ENCODE measurements around the gene MTERF2. TPM values are rescaled to one million over a fixed set of nuclear protein-coding genes. Genes with fewer than 3 reads are reported as not detected.
A peak's percentile ranks its signal among the peaks of the same experiment; 100 is the strongest.

Gene MTERF2
- polyA plus RNA-seq, 2 donors: 5.8 to 15.0 TPM

DNA sequence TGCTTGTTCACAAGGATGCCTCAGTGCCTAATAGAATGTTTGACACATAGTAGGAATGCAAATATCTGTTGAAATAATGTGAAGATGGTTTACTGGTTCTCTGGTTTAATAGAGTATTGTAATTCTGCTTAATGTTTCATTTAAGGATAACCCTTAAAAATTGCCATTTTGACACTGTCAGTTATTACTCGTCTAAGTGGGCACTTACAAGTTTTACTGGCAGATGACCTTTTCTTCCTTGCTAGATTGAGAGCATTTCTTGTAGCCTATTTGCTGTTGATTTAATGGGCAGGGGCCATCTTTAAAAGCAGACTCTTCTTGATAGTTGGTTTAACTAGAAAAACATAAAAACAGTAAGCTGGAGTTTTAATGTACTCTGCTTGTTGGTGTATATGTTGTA is 29.4 kb downstream of the MTERF2 start:
- WGBS, 2 donors: 11 to 15% methylated on average over 1 of the region's 1 CpG
- no peak overlapping the region for H3K27ac ChIP-seq (ENCODE audit: low read depth in 2 of 2, low read length in 1 of 2)
- H3K9me3 ChIP-seq (ENCODE audit: control insufficient read depth in 2 of 2, insufficient read depth in 1 of 2, low read depth in 1 of 2, low read length in 1 of 2): no peaks in the 10 kb centered on the region
- H3K27me3 ChIP-seq (ENCODE audit: control insufficient read depth in 1 of 2, insufficient read depth in 2 of 2, low read length in 2 of 2): peaks cover 0 to 2% of the 10 kb centered on the region in 2 donors
- H3K4me1 ChIP-seq (ENCODE audit: control insufficient read depth in 2 of 2, insufficient read depth in 2 of 2, low read length in 1 of 2): peaks cover 0 to 4% of the 10 kb centered on the region in 2 donors
- H3K4me3 ChIP-seq (ENCODE audit: low read depth in 1 of 2, low read length in 2 of 2): peak overlapping the region in 1 of 2 donors; percentile 79
- no peaks in the 10 kb centered on the region for H3K36me3 ChIP-seq (ENCODE audit: control insufficient read depth in 2 of 2, insufficient read depth in 2 of 2, low read length in 1 of 2)

- no peaks in the 10 kb centered on the region for H3K9me3 ChIP-seq (ENCODE audit: control insufficient read depth in 2 of 2, insufficient read depth in 1 of 2, low read depth in 1 of 2, low read length in 1 of 2)
- 0 to 1% methylated on average over 22 to 34 of the region's 34 CpGs for WGBS, 2 donors
- H3K4me3 ChIP-seq (ENCODE audit: low read depth in 1 of 2, low read length in 2 of 2): peak overlapping the region; percentile 79 to 91
- peaks cover 0 to 3% of the 10 kb centered on the region in 2 donors for H3K27me3 ChIP-seq (ENCODE audit: control insufficient read depth in 1 of 2, insufficient read depth in 2 of 2, low read length in 2 of 2)
- H3K36me3 ChIP-seq (ENCODE audit: control insufficient read depth in 2 of 2, insufficient read depth in 2 of 2, low read length in 1 of 2): no peaks in the 10 kb centered on the region
- H3K4me1 ChIP-seq (ENCODE audit: control insufficient read depth in 2 of 2, insufficient read depth in 2 of 2, low read length in 1 of 2): peaks cover 0 to 4% of the 10 kb centered on the region in 2 donors
- peak overlapping the region; percentile 90 to 93 for H3K27ac ChIP-seq (ENCODE audit: low read depth in 2 of 2, low read length in 1 of 2)
These were observed 30.8 kb downstream of the MTERF2 start for GRCh38 chr12:106956048-106956578.

DNA sequence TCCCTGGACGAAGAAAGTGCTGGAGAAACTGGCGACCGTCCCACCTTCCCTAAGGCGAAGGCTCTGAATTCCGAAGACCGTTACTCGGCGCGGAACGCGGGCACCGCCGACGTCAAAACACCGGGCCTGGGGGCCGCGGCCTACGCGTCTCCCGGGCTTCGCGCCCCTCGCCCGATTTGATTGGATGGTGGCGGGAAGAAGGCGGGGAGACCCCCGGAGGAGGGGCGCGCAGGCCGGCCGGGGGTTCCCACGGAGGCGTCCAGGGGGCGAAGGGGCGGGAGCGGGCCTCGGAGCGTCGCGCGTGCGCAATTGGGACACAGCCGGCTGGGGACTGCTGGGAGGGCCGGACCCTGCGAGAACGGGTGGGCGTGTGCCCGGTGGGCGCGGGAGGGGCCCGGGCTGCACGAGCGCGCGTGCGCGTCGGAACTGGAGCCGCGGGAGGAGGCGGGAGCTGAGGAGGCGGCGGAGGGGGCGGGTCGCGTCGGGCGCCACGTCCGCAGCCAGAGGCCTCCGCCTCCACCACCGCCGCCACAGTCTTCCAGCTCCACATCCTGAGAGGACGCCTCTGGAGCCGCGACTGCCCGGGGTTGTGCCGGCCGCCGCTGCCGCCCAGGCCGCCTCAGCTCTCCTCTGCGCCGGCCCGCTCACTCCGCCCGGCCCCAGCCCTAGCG is 31.4 kb downstream of the MTERF2 start, which contains the start of gene TMEM263:
Gene TMEM263, plus strand, starts transcription at position 531 of the 671 bp plus-strand sequence. CDS start 11,210 bp downstream, outside the sequence.
- WGBS, 2 donors: 0 to 1% methylated on average over 40 to 88 of the region's 88 CpGs
- peak within 1 kb of the TSS; percentile 79 to 91 for H3K4me3 ChIP-seq (ENCODE audit: low read depth in 1 of 2, low read length in 2 of 2)
- no peaks in the 10 kb centered on the region for H3K36me3 ChIP-seq (ENCODE audit: control insufficient read depth in 2 of 2, insufficient read depth in 2 of 2, low read length in 1 of 2)
- no peaks in the 10 kb centered on the region for H3K9me3 ChIP-seq (ENCODE audit: control insufficient read depth in 2 of 2, insufficient read depth in 1 of 2, low read depth in 1 of 2, low read length in 1 of 2)
- H3K4me1 ChIP-seq (ENCODE audit: control insufficient read depth in 2 of 2, insufficient read depth in 2 of 2, low read length in 1 of 2): peaks cover 0 to 4% of the 10 kb centered on the region in 2 donors
- peaks cover 0 to 3% of the 10 kb centered on the region in 2 donors for H3K27me3 ChIP-seq (ENCODE audit: control insufficient read depth in 1 of 2, insufficient read depth in 2 of 2, low read length in 2 of 2)
- H3K27ac ChIP-seq (ENCODE audit: low read depth in 2 of 2, low read length in 1 of 2): peak within 1 kb of the TSS; percentile 90 to 93

- Histone ChIP-seq H3K27ac (ENCODE audit: low read depth in 2 of 2, low read length in 1 of 2) (peak overlapping the region; percentile 90 to 93), H3K9me3 (ENCODE audit: control insufficient read depth in 2 of 2, insufficient read depth in 1 of 2, low read depth in 1 of 2, low read length in 1 of 2) (no peaks in the 10 kb centered on the region), H3K36me3 (ENCODE audit: control insufficient read depth in 2 of 2, insufficient read depth in 2 of 2, low read length in 1 of 2) (no peaks in the 10 kb centered on the region), H3K4me3 (ENCODE audit: low read depth in 1 of 2, low read length in 2 of 2) (peak overlapping the region; percentile 79 to 91), H3K4me1 (ENCODE audit: control insufficient read depth in 2 of 2, insufficient read depth in 2 of 2, low read length in 1 of 2) (peaks cover 0 to 4% of the 10 kb centered on the region in 2 donors), H3K27me3 (ENCODE audit: control insufficient read depth in 1 of 2, insufficient read depth in 2 of 2, low read length in 2 of 2) (peaks cover 0 to 3% of the 10 kb centered on the region in 2 donors)
- 30 to 39% methylated on average over 36 of the region's 36 CpGs for WGBS, 2 donors
These were observed 32.2 kb downstream of the MTERF2 start for GRCh38 chr12:106954462-106955376.

GRCh38 chr12:106953352-106954250 is 33.3 kb downstream of the MTERF2 start:
- Histone ChIP-seq H3K4me1 (ENCODE audit: control insufficient read depth in 2 of 2, insufficient read depth in 2 of 2, low read length in 1 of 2) (peaks cover 0 to 3% of the 10 kb centered on the region in 2 donors), H3K4me3 (ENCODE audit: low read depth in 1 of 2, low read length in 2 of 2) (no peak overlapping the region), H3K27me3 (ENCODE audit: control insufficient read depth in 1 of 2, insufficient read depth in 2 of 2, low read length in 2 of 2) (peaks cover 0 to 3% of the 10 kb centered on the region in 2 donors), H3K9me3 (ENCODE audit: control insufficient read depth in 2 of 2, insufficient read depth in 1 of 2, low read depth in 1 of 2, low read length in 1 of 2) (no peaks in the 10 kb centered on the region), H3K27ac (ENCODE audit: low read depth in 2 of 2, low read length in 1 of 2) (no peak overlapping the region), H3K36me3 (ENCODE audit: control insufficient read depth in 2 of 2, insufficient read depth in 2 of 2, low read length in 1 of 2) (no peaks in the 10 kb centered on the region)
- 61 to 68% methylated on average over 12 of the region's 12 CpGs for WGBS, 2 donors

DNA sequence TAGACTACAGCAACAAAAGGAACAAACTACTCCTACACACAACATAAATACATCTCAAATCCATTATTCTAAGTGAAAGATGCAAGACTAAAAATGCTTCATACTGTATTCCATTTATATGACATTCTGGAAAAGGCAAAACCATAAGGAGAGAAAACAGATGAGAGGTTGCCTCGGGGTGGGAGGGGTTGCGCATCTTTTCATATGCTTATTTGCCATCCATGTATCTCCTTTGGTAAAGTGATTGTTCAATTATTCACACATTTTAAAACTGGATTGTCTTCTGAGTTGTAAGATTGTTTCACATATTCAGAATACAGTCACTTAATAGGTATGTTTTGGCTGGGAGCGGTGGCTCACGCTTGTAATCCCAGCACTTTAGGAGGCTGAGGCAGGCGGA is 36.4 kb downstream of the MTERF2 start:
- Histone ChIP-seq H3K4me1 (ENCODE audit: control insufficient read depth in 2 of 2, insufficient read depth in 2 of 2, low read length in 1 of 2) (peaks cover 0 to 3% of the 10 kb centered on the region in 2 donors), H3K36me3 (ENCODE audit: control insufficient read depth in 2 of 2, insufficient read depth in 2 of 2, low read length in 1 of 2) (no peaks in the 10 kb centered on the region), H3K27ac (ENCODE audit: low read depth in 2 of 2, low read length in 1 of 2) (no peak overlapping the region), H3K4me3 (ENCODE audit: low read depth in 1 of 2, low read length in 2 of 2) (no peak overlapping the region), H3K9me3 (ENCODE audit: control insufficient read depth in 2 of 2, insufficient read depth in 1 of 2, low read depth in 1 of 2, low read length in 1 of 2) (no peaks in the 10 kb centered on the region), H3K27me3 (ENCODE audit: control insufficient read depth in 1 of 2, insufficient read depth in 2 of 2, low read length in 2 of 2) (peaks cover 0 to 3% of the 10 kb centered on the region in 2 donors)
- 95 to 97% methylated on average over 5 of the region's 5 CpGs for WGBS, 2 donors

- H3K9me3 ChIP-seq (ENCODE audit: control insufficient read depth in 2 of 2, insufficient read depth in 1 of 2, low read depth in 1 of 2, low read length in 1 of 2): no peaks in the 10 kb centered on the region
- no peaks in the 10 kb centered on the region for H3K36me3 ChIP-seq (ENCODE audit: control insufficient read depth in 2 of 2, insufficient read depth in 2 of 2, low read length in 1 of 2)
- no peak overlapping the region for H3K4me3 ChIP-seq (ENCODE audit: low read depth in 1 of 2, low read length in 2 of 2)
- no peak overlapping the region for H3K27ac ChIP-seq (ENCODE audit: low read depth in 2 of 2, low read length in 1 of 2)
- H3K27me3 ChIP-seq (ENCODE audit: control insufficient read depth in 1 of 2, insufficient read depth in 2 of 2, low read length in 2 of 2): no peaks in the 10 kb centered on the region
- no peaks in the 10 kb centered on the region for H3K4me1 ChIP-seq (ENCODE audit: control insufficient read depth in 2 of 2, insufficient read depth in 2 of 2, low read length in 1 of 2)
These were observed 39.5 kb downstream of the MTERF2 start for GRCh38 chr12:106947461-106947860.

DNA sequence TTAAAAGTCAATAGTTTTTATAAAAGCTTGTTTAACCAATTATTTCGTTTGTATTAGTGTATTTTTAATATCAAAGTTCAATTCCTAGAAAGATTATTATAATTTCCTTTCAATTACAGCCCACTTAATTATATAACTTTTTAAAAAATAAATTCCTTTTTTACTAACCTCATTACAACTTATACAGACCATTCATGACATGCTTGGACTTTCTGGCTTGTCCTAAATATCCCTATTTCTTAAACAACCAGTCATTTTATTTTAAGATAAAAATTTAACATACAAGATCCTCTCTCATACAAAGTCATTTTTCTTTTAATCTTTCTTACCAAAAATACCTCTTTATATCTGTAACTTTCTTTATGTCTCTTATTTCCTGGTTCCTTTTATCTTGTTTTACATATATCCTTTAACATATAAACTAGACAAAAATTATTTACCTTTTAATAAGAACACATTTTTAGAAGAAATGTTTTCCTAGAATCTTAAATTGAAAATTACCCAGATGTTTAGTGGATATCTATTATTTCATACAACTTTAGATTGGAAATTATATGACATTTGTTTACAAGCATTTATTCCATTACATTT is 41.6 kb downstream of the MTERF2 start:
- Histone ChIP-seq H3K36me3 (ENCODE audit: control insufficient read depth in 2 of 2, insufficient read depth in 2 of 2, low read length in 1 of 2) (no peaks in the 10 kb centered on the region), H3K27me3 (ENCODE audit: control insufficient read depth in 1 of 2, insufficient read depth in 2 of 2, low read length in 2 of 2) (no peaks in the 10 kb centered on the region), H3K4me1 (ENCODE audit: control insufficient read depth in 2 of 2, insufficient read depth in 2 of 2, low read length in 1 of 2) (no peaks in the 10 kb centered on the region), H3K9me3 (ENCODE audit: control insufficient read depth in 2 of 2, insufficient read depth in 1 of 2, low read depth in 1 of 2, low read length in 1 of 2) (no peaks in the 10 kb centered on the region), H3K27ac (ENCODE audit: low read depth in 2 of 2, low read length in 1 of 2) (no peak overlapping the region), H3K4me3 (ENCODE audit: low read depth in 1 of 2, low read length in 2 of 2) (no peak overlapping the region)
- WGBS, 2 donors: 19 to 22% methylated on average over 1 of the region's 1 CpG
